ENCODE measurements around the gene MRPS27.

The MRPS27 gene

GRCh38 chr5:72269411-72269780, 50.6 kb downstream of the MRPS27 start:
- no peak overlapping the region for H3K4me3 ChIP-seq

GRCh38 chr5:72268753-72269410, 51.2 kb downstream of the MRPS27 start:
- no peak overlapping the region for H3K4me3 ChIP-seq
- no peaks in the 10 kb centered on the region for H3K9me3 ChIP-seq (ENCODE audit: low read depth, low read length)
- H3K36me3 ChIP-seq (ENCODE audit: insufficient read depth, low read length): peaks cover 47% of the 10 kb centered on the region
- H3K27ac ChIP-seq: 0 out of 2 replicates have a peak overlapping the region, but pooled peaks have one; percentile 7
- no peak for TF ChIP-seq FOXP2 (optimal IDR thresholded peaks at IDR 0.05; ENCODE audit: control extremely low read depth, extremely low read length, insufficient read depth)
- no peak for TF ChIP-seq EZH2 (IDR thresholded peaks at IDR 0.05)
- TF ChIP-seq POLR2AphosphoS5 (IDR thresholded peaks at IDR 0.05; ENCODE audit: borderline replicate concordance, low read depth, low read length): no peak
- DNase-seq (ENCODE audit: low read depth, low spot score): no peak
- H3K9ac ChIP-seq (ENCODE audit: insufficient read length): no peak overlapping the region

More at GRCh38 chr5:72269411-72269780, 50.6 kb downstream of the MRPS27 start:
- Histone ChIP-seq H3K27ac (no peak overlapping the region), H3K9me3 (ENCODE audit: low read depth, low read length) (no peaks in the 10 kb centered on the region), H3K9ac (ENCODE audit: insufficient read length) (no peak overlapping the region), H3K36me3 (ENCODE audit: insufficient read depth, low read length) (peaks cover 42% of the 10 kb centered on the region)
- TF ChIP-seq FOXP2 (optimal IDR thresholded peaks at IDR 0.05; ENCODE audit: control extremely low read depth, extremely low read length, insufficient read depth) (no peak), POLR2AphosphoS5 (IDR thresholded peaks at IDR 0.05; ENCODE audit: borderline replicate concordance, low read depth, low read length) (no peak), EZH2 (IDR thresholded peaks at IDR 0.05) (no peak)
- DNase-seq (ENCODE audit: low read depth, low spot score): no peak

GRCh38 chr5:72268260-72268659, 51.8 kb downstream of the MRPS27 start:
- no peak overlapping the region for H3K27ac ChIP-seq

GRCh38 chr5:72267685-72268084, 52.4 kb downstream of the MRPS27 start:
- no peak for DNase-seq (ENCODE audit: low read depth, low spot score)
- Histone ChIP-seq H3K9me3 (ENCODE audit: low read depth, low read length) (no peaks in the 10 kb centered on the region), H3K36me3 (ENCODE audit: insufficient read depth, low read length) (peaks cover 40% of the 10 kb centered on the region), H3K9ac (ENCODE audit: insufficient read length) (no peak overlapping the region), H3K4me3 (no peak overlapping the region), H3K27ac (no peak overlapping the region)
- no peak for TF ChIP-seq POLR2AphosphoS5 (IDR thresholded peaks at IDR 0.05; ENCODE audit: borderline replicate concordance, low read depth, low read length)
- TF ChIP-seq FOXP2 (optimal IDR thresholded peaks at IDR 0.05; ENCODE audit: control extremely low read depth, extremely low read length, insufficient read depth): no peak
- no peak for TF ChIP-seq EZH2 (IDR thresholded peaks at IDR 0.05)

More at GRCh38 chr5:72268260-72268659, 51.8 kb downstream of the MRPS27 start:
- TF ChIP-seq EZH2 (IDR thresholded peaks at IDR 0.05) (no peak), POLR2AphosphoS5 (IDR thresholded peaks at IDR 0.05; ENCODE audit: borderline replicate concordance, low read depth, low read length) (no peak), FOXP2 (optimal IDR thresholded peaks at IDR 0.05; ENCODE audit: control extremely low read depth, extremely low read length, insufficient read depth) (no peak)
- Histone ChIP-seq H3K9ac (ENCODE audit: insufficient read length) (no peak overlapping the region), H3K9me3 (ENCODE audit: low read depth, low read length) (no peaks in the 10 kb centered on the region), H3K36me3 (ENCODE audit: insufficient read depth, low read length) (peaks cover 44% of the 10 kb centered on the region), H3K4me3 (no peak overlapping the region)
- DNase-seq (ENCODE audit: low read depth, low spot score): no peak

GRCh38 chr5:72266862-72267261, 53.2 kb downstream of the MRPS27 start:
- Histone ChIP-seq H3K36me3 (ENCODE audit: insufficient read depth, low read length) (peaks cover 32% of the 10 kb centered on the region), H3K9me3 (ENCODE audit: low read depth, low read length) (no peaks in the 10 kb centered on the region), H3K4me3 (no peak overlapping the region), H3K9ac (ENCODE audit: insufficient read length) (no peak overlapping the region), H3K27ac (no peak overlapping the region)
- no peak for DNase-seq (ENCODE audit: low read depth, low spot score)
- TF ChIP-seq POLR2AphosphoS5 (IDR thresholded peaks at IDR 0.05; ENCODE audit: borderline replicate concordance, low read depth, low read length) (no peak), FOXP2 (optimal IDR thresholded peaks at IDR 0.05; ENCODE audit: control extremely low read depth, extremely low read length, insufficient read depth) (no peak), EZH2 (IDR thresholded peaks at IDR 0.05) (no peak)

GRCh38 chr5:72265032-72265877, 54.8 kb downstream of the MRPS27 start:
- Histone ChIP-seq H3K36me3 (ENCODE audit: insufficient read depth, low read length) (peaks cover 25% of the 10 kb centered on the region), H3K27ac (no peak overlapping the region)
- no peak for DNase-seq (ENCODE audit: low read depth, low spot score)

GRCh38 chr5:72256536-72256935, 63.5 kb downstream of the MRPS27 start:
- no peaks in the 10 kb centered on the region for H3K9me3 ChIP-seq (ENCODE audit: low read depth, low read length)
- H3K36me3 ChIP-seq (ENCODE audit: insufficient read depth, low read length): peaks cover 10% of the 10 kb centered on the region; the same call in 1 of the 2 replicates
- TF ChIP-seq FOXP2 (optimal IDR thresholded peaks at IDR 0.05; ENCODE audit: control extremely low read depth, extremely low read length, insufficient read depth) (no peak), EZH2 (IDR thresholded peaks at IDR 0.05) (no peak), POLR2AphosphoS5 (IDR thresholded peaks at IDR 0.05; ENCODE audit: borderline replicate concordance, low read depth, low read length) (no peak)
- no peak overlapping the region for H3K9ac ChIP-seq (ENCODE audit: insufficient read length)
- H3K27ac ChIP-seq: peak overlapping the region; percentile 38; the same call in 1 of the 2 replicates
- DNase-seq (ENCODE audit: low read depth, low spot score): no peak
- no peak overlapping the region for H3K4me3 ChIP-seq

More at GRCh38 chr5:72265032-72265877, 54.8 kb downstream of the MRPS27 start:
- no peak for TF ChIP-seq POLR2AphosphoS5 (IDR thresholded peaks at IDR 0.05; ENCODE audit: borderline replicate concordance, low read depth, low read length)
- TF ChIP-seq EZH2 (IDR thresholded peaks at IDR 0.05): no peak
- Histone ChIP-seq H3K9ac (ENCODE audit: insufficient read length) (no peak overlapping the region), H3K9me3 (ENCODE audit: low read depth, low read length) (no peaks in the 10 kb centered on the region), H3K4me3 (no peak overlapping the region)

- peaks cover 6% of the 10 kb centered on the region; the same call in 1 of the 2 replicates for H3K36me3 ChIP-seq (ENCODE audit: insufficient read depth, low read length)
- H3K9ac ChIP-seq (ENCODE audit: insufficient read length): no peak overlapping the region
- DNase-seq (ENCODE audit: low read depth, low spot score): no peak
- no peak overlapping the region for H3K4me3 ChIP-seq
- 0 out of 2 replicates have a peak overlapping the region, but pooled peaks have one; percentile 33 for H3K27ac ChIP-seq
- H3K9me3 ChIP-seq (ENCODE audit: low read depth, low read length): no peaks in the 10 kb centered on the region
- no peak for TF ChIP-seq POLR2AphosphoS5 (IDR thresholded peaks at IDR 0.05; ENCODE audit: borderline replicate concordance, low read depth, low read length)
- no peak for TF ChIP-seq FOXP2 (optimal IDR thresholded peaks at IDR 0.05; ENCODE audit: control extremely low read depth, extremely low read length, insufficient read depth)
- no peak for TF ChIP-seq EZH2 (IDR thresholded peaks at IDR 0.05)
Measured at GRCh38 chr5:72255670-72256069, 64.4 kb downstream of the MRPS27 start.
